Activated T-helper 2 cell treated with anti-CD3 and anti-CD28 coated beads, Interferon-gamma antibody, Interleukin-2, Interleukin-4, amounts not matched to agents 10 μg/mL and 5 μg/mL and 100 μg/mL, durations not matched to agents 14 hours and 24 hours and 36 hours (primary cell): ENCODE measurements around the gene ASS1. TPM values are rescaled to one million over a fixed set of nuclear protein-coding genes. Genes with fewer than 3 reads are reported as not detected.

ENCODE experiments used
- DNase-seq: peaks from one replicate; pipeline ENCODE4 v3.0.0; 2021; ENCODE audit warnings: low spot score
- H3K27ac Mint-ChIP-seq: one replicate; pipeline ENCODE4 v1.8.0; 2021; ENCODE audit warnings: mixed read lengths
- H3K27me3 Mint-ChIP-seq: one replicate; pipeline ENCODE4 v1.8.0; 2021; ENCODE audit warnings: low read depth, mixed read lengths
- H3K36me3 Mint-ChIP-seq: one replicate; pipeline ENCODE4 v1.8.0; 2021; ENCODE audit warnings: low read depth, mixed read lengths
- H3K4me1 Mint-ChIP-seq: one replicate; pipeline ENCODE4 v1.8.0; 2021; ENCODE audit warnings: low read depth, mixed read lengths
- H3K4me3 Mint-ChIP-seq: one replicate; pipeline ENCODE4 v1.8.0; 2021; ENCODE audit warnings: low read depth, mild to moderate bottlenecking, moderate library complexity, mixed read lengths
- H3K9me3 Mint-ChIP-seq: one replicate; pipeline ENCODE4 v1.8.0; 2021; ENCODE audit warnings: mixed read lengths
- intact Hi-C: fragments of 100-400 bp; cut with micrococcal nuclease; formaldehyde crosslinking; loops from one replicate; pipeline ENCODE4 v1.15.1; 2023
- total RNA-seq: library from RNA; stranded (reverse); gene quantifications from 2 replicates; pipeline ENCODE4 v1.2.3, GENCODE V29; 2022

The ASS1 gene
- total RNA-seq, 1 donor from 2014 or later = 3.2 TPM

DNA sequence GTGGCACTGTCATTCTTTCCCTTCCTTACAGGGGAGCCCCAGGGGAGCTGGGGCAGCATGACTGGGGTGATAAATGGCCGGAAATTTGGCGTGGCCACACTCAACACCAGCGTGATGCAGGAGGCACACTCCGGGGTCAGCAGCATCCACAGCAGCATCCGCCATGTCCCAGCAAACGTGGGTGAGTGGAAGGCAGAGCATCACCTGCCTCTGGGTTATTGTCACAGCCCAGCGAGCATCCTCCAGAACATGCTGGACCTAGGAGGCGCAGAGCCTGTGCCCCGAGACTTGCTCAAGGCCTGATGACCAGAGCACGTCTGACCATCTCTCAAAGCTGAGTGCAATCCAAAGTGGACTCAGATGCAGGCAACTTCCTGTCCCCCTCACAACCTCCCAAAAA is 22.2 kb upstream of the ASS1 start:
- Mint-ChIP-seq H3K4me1 (no peaks in the 10 kb centered on the region), H3K27me3 (no peaks in the 10 kb centered on the region), H3K27ac (no peak overlapping the region), H3K4me3 (no peak overlapping the region), H3K36me3 (no peaks in the 10 kb centered on the region), H3K9me3 (no peaks in the 10 kb centered on the region)
- DNase-seq = no peak
- intact Hi-C loops = no loop called here

DNA sequence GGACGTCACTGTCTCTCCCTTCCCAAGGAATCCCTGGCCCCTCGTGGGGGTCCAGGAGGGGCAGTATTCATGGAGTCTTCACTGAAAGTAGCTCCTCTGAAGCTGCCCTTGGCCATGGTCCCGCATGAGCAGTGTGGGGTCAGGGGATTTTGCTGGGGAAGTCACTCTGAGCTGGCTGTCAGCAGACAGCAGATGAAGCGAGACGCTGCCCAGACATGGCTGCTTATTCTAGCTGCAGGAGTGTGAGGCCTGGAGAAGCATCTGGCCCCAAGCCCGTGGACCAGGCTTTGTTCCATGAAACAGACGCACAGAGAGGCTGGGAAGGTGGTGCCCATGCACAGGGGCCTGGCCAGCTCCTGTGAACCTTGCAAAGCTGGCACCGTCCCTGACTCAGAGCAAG is 21.5 kb upstream of the ASS1 start:
- Mint-ChIP-seq H3K27ac (no peak overlapping the region), H3K4me1 (no peaks in the 10 kb centered on the region), H3K9me3 (no peaks in the 10 kb centered on the region), H3K4me3 (no peak overlapping the region), H3K27me3 (no peaks in the 10 kb centered on the region), H3K36me3 (no peaks in the 10 kb centered on the region)
- DNase-seq = no peak
- intact Hi-C loops = no loop called here

DNA sequence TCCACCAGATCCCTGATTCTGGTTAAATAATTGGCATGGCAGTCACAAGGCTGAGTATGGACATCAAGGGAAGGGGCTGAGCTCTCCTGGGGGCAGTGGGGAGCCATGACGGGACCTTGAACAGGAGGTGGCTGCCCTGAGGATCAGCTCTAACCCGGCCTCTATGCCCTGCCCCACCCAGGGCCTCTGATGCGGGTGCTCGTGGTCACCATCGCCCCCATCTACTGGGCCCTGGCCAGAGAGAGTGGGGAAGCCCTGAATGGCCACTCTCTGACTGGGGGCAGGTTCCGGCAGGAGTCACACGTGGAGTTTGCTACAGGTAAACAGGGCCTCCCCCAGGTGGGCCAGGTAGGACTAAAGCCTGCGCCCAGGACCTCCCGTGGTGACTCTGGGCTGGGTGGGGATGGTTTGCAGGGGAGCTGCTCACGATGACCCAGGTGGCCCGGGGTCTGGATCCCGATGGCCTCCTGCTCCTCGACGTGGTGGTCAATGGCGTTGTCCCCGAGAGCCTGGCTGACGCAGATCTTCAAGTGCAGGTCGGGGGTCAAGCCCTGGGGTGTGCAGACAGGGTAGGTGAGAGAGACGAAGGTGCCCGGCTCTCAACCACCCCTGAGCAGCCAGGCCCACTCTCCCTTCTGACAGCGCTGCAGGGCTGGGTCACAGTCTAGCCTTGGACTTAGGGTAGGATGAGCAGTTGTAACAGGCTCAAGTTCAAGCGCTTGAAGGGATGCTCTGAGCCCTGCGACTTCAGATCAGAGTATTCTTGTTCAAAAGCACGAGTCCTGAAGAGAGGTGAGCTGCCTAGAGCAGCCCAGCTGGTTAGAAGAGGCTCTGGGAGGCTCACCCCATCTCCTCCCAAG is 19.9 kb upstream of the ASS1 start:
- Mint-ChIP-seq H3K9me3 (no peaks in the 10 kb centered on the region), H3K36me3 (no peaks in the 10 kb centered on the region), H3K4me1 (no peaks in the 10 kb centered on the region), H3K27ac (no peak overlapping the region), H3K27me3 (no peaks in the 10 kb centered on the region), H3K4me3 (no peak overlapping the region)
- DNase-seq = no peak
- intact Hi-C loops = no loop called here

DNA sequence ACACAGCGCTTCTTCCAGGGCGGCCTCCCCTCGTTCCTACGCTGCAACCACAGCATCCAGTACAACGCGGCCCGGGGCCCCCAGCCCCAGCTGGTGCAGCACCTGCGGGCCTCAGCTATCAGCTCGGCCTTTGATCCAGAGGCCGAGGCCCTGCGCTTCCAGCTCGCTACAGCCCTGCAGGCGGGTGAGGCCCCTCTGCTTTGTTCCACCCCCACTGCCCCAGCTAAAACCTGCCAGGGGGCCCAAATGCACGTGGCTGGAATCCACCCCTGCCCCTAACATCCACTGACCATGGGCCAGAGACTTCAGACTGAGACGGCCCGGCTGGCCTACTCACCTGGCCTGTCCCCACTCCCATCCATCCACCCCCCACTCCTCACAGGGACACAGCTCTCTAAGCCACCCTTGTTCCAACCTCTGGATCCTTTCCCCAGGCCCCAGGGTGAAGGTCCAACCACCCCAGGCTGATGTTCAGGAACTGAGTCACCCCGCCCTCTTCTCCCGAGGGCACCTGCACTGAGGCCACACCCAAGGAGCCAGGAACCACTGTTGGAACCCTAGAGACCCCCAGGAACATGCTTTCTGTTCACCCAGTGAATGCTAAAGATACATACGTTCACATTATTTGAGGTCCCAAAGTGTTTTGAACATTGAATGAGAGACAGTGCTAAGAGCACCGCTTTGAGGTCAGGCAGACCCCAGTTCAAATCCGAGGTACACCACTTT is 18.9 kb upstream of the ASS1 start:
- Mint-ChIP-seq H3K9me3 (no peaks in the 10 kb centered on the region), H3K27me3 (no peaks in the 10 kb centered on the region), H3K4me1 (no peaks in the 10 kb centered on the region), H3K27ac (no peak overlapping the region), H3K36me3 (no peaks in the 10 kb centered on the region), H3K4me3 (no peak overlapping the region)
- no peak for DNase-seq
- intact Hi-C loops = no loop called here

DNA sequence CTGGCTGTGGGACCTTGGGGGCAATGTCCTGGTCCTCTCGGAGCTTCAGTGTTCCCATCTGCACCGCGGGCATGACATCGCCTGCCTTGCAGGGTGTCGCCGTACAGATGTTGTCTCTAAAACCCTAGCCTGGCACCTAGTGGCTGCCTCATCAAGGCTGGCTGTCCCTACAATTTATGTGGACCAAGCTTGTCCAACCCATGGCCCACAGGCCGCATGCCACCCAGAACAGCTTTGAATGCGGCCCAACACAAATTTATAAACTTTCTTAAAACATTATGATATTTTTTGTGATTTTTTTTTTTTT is 18.3 kb upstream of the ASS1 start:
- intact Hi-C loops = no loop called here
- Mint-ChIP-seq H3K36me3 (no peaks in the 10 kb centered on the region), H3K27me3 (no peaks in the 10 kb centered on the region), H3K27ac (no peak overlapping the region), H3K4me1 (no peaks in the 10 kb centered on the region), H3K4me3 (no peak overlapping the region), H3K9me3 (no peaks in the 10 kb centered on the region)
- DNase-seq = no peak

DNA sequence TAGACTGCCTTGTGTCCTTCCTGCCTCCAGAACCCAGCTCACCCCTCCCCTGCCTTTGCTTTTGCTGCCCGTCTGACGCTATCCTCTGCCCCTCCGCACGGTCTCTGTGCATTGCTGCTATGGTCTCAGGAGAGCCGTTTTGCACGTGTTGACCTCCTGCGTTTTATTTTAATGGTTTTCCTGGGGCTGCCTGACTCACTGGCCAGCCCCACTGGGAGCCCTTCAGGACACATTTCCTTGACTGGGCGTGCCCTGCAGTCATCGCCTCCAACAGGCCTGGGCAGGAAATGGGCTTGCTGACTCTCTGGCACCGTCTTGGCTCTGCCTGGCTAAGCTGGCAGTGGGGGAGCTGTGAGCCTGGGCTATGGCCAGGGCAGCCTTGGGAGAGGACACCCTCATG is 17.9 kb upstream of the ASS1 start:
- no peaks in the 10 kb centered on the region for H3K4me1 Mint-ChIP-seq
- no peaks in the 10 kb centered on the region for H3K27me3 Mint-ChIP-seq
- DNase-seq = no peak
- no peaks in the 10 kb centered on the region for H3K36me3 Mint-ChIP-seq
- intact Hi-C loops = no loop called here
- H3K9me3 Mint-ChIP-seq = no peaks in the 10 kb centered on the region
- H3K27ac Mint-ChIP-seq = no peak overlapping the region
- no peak overlapping the region for H3K4me3 Mint-ChIP-seq

DNA sequence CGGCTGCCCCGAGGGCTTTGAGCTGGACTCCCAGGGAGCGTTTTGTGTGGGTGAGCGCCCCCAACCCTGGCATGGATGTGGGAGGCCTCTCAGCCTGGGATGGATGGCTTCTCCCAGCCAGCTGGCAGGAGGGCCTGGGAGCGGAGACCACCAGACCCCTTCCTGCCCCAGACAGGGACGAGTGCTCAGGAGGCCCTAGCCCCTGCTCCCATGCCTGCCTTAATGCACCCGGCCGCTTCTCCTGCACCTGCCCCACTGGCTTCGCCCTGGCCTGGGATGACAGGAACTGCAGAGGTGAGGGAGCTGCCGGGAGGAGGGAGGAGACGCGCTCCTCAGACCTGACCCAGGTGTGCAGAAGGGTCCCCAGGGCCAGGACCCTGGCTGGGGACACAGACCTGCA is 17.4 kb upstream of the ASS1 start:
- H3K4me3 Mint-ChIP-seq = no peak overlapping the region
- intact Hi-C loops = no loop called here
- H3K27me3 Mint-ChIP-seq = peaks cover 2% of the 10 kb centered on the region
- no peak overlapping the region for H3K27ac Mint-ChIP-seq
- H3K36me3 Mint-ChIP-seq = no peaks in the 10 kb centered on the region
- no peaks in the 10 kb centered on the region for H3K9me3 Mint-ChIP-seq
- H3K4me1 Mint-ChIP-seq = no peaks in the 10 kb centered on the region
- DNase-seq = no peak

DNA sequence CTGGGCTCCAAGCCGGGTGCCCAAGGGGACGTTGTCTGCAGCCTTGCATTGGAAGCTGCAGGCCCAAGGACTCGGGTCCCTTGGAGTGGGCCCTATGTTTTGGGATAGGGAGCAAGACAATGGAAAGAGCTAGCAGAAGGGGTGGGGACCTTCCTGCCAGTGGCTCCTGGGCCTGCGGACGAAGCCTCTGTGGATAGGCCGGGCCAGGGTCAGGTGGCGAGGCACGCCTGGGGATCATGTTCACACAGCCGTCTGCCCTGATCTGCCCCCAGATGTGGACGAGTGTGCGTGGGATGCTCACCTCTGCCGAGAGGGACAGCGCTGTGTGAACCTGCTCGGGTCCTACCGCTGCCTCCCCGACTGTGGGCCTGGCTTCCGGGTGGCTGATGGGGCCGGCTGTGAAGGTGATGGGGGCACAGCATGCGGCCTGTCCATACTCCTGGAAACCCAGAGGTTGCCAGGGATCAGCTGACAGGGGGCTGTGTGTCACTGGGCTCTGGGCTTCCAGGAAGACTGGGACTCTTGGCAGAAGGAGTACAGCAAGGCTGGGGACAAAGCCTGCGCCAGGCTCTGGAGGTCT is 16.6 kb upstream of the ASS1 start:
- Mint-ChIP-seq H3K4me3 (no peak overlapping the region), H3K27me3 (peaks cover 9% of the 10 kb centered on the region), H3K9me3 (no peaks in the 10 kb centered on the region), H3K27ac (no peak overlapping the region), H3K36me3 (no peaks in the 10 kb centered on the region), H3K4me1 (no peaks in the 10 kb centered on the region)
- no peak for DNase-seq
- intact Hi-C loops = no loop called here

DNA sequence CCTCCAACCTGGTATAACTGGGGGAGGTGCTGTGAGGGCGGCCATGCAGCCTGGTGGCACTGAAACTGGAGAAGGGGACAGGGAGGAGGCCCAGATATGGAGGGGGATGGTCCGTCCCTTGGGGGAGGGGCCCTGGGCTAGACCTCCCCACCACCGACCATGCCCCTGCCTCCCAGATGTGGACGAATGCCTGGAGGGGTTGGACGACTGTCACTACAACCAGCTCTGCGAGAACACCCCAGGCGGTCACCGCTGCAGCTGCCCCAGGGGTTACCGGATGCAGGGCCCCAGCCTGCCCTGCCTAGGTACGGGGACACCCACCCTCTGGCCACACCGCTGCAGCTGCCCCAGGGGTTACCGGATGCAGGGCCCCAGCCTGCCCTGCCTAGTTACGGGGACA is 15.4 kb upstream of the ASS1 start:
- H3K4me3 Mint-ChIP-seq = no peak overlapping the region
- no peaks in the 10 kb centered on the region for H3K36me3 Mint-ChIP-seq
- H3K27ac Mint-ChIP-seq = no peak overlapping the region
- H3K27me3 Mint-ChIP-seq = peaks cover 16% of the 10 kb centered on the region
- H3K9me3 Mint-ChIP-seq = no peaks in the 10 kb centered on the region
- no peak for DNase-seq
- H3K4me1 Mint-ChIP-seq = no peaks in the 10 kb centered on the region
- intact Hi-C loops = no loop called here

DNA sequence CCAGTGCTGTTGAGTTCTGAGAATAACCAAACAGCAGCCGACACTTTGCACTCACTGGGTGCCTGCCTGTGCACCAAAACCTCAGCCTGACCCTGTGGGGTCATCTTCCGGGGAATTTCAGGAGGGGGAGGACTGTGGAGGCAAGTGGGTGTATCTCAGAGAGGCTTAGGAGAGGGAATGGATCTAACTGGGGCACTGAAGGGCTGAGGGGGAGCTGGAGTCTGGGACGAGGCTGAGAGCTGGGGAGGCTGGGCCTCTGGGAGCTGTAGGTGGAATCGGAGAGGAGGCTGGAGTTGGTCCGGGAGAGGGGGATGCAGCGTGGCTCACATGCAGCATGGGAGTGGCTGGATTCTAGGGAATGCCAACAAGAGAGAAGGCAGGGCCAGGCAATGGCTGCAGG is 14.9 kb upstream of the ASS1 start:
- intact Hi-C loops = no loop called here
- Mint-ChIP-seq H3K36me3 (no peaks in the 10 kb centered on the region), H3K4me3 (no peak overlapping the region), H3K27ac (no peak overlapping the region), H3K9me3 (no peaks in the 10 kb centered on the region), H3K4me1 (no peaks in the 10 kb centered on the region), H3K27me3 (peaks cover 18% of the 10 kb centered on the region)
- no peak for DNase-seq

DNA sequence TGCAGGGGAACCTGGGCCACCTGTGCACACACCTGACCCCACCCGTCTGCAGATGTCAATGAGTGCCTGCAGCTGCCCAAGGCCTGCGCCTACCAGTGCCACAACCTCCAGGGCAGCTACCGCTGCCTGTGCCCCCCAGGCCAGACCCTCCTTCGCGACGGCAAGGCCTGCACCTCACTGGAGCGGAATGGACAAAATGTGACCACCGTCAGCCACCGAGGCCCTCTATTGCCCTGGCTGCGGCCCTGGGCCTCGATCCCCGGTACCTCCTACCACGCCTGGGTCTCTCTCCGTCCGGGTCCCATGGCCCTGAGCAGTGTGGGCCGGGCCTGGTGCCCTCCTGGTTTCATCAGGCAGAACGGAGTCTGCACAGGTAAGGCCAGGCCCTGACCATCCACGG is 14.5 kb upstream of the ASS1 start:
- DNase-seq = no peak
- Mint-ChIP-seq H3K4me1 (no peaks in the 10 kb centered on the region), H3K27ac (no peak overlapping the region), H3K4me3 (no peak overlapping the region), H3K36me3 (no peaks in the 10 kb centered on the region), H3K9me3 (no peaks in the 10 kb centered on the region), H3K27me3 (peaks cover 20% of the 10 kb centered on the region)
- intact Hi-C loops = no loop called here

DNA sequence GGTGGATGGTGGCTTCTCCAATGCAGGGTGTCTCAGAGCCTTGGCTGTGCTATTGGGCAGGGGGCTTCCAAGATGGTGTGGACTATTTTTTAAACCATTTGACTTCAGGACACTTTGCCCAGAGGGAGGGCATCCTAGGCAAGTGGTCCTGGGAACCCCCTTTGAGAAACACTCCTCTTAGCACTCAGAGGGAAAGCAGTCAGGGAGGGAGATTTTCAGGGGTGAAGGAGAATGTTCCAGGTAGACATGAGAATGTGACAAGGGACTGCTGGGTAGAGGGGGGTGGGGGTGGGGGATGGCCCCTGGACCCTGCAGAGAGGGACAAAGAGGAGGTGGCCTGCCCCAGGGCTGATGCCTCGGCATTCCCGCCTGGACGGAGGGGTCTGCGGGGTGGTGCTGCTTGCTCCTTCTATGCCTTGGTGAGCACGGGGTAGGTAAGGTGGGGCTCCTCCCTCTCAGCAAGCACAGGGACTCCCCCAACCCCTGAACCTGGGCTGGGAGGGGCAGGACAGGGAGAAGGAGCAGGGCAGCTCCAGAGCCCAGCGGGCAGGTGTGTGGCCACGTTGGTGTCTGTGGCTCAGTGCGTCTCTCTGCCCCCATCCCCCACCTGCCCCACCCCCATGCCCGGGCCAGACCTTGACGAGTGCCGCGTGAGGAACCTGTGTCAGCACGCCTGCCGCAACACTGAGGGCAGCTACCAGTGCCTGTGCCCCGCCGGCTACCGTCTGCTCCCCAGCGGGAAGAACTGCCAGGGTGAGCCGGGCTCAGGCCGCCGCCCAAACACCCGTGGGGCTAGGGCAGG is 13.8 kb upstream of the ASS1 start:
- no peak overlapping the region for H3K27ac Mint-ChIP-seq
- no peaks in the 10 kb centered on the region for H3K4me1 Mint-ChIP-seq
- no peak for DNase-seq
- H3K36me3 Mint-ChIP-seq = no peaks in the 10 kb centered on the region
- H3K4me3 Mint-ChIP-seq = no peak overlapping the region
- H3K9me3 Mint-ChIP-seq = no peaks in the 10 kb centered on the region
- peaks cover 24% of the 10 kb centered on the region for H3K27me3 Mint-ChIP-seq
- intact Hi-C loops = no loop called here
